K562 (cell line): Measurements from ENCODE around the gene MYRFL. TPM values are rescaled to one million over a fixed set of nuclear protein-coding genes. Genes with fewer than 3 reads are reported as not detected.

ENCODE experiments used
- ATAC-seq: fragments of 200-7000 bp; cut with Tn5 transposase; 3 replicates; pipeline ENCODE4 v1.9.1; 2020; ENCODE audit warnings: moderate library complexity
- BruUV-seq: library from RNA; stranded (reverse); fragments of 400-500 nt; replicated peaks from 2 replicates; lab custom pipeline; 2021; lab: Mats Ljungman, UMichigan
- CTCF ChIA-PET: fragments of 300-600 bp; formaldehyde crosslinking; extraction: SDS; loops from one replicate; lab custom pipeline; 2021; ENCODE audit warnings: low intra/inter-chr PET ratio; lab: Yijun Ruan, JAX
- POLR2A ChIA-PET: fragments of 300-600, 350-650 bp; sonication (Branson Sonifier 250); formaldehyde crosslinking; extraction: SDS; loops from one replicate; lab custom pipeline; 2021; ENCODE audit warnings: antibody characterized with exemption, inconsistent platforms; lab: Yijun Ruan, JAX
- DNase-seq, 4 experiments: peaks; one replicate each; pipeline versions ENCODE4 v3.0.0 to v3.0.0-alpha.2; 2011 to 2018; ENCODE audit warnings: low spot score in 3 of 4, mixed read lengths in 3 of 4; ENCODE audit errors: extremely low read depth in 1 of 4
- FAIRE-seq: peaks from 2 replicates; lab custom pipeline; 2011; peaks lifted over from hg19 to GRCh38; lab: Jason Lieb, UNC
- H2AFZ ChIP-seq: 2 replicates; pipeline ENCODE4 v1.6.0; 2011; ENCODE audit warnings: low read depth, low read length, control low read depth, inconsistent platforms
- H3K27ac ChIP-seq: fragments of 200-600 bp; 3 replicates; pipeline ENCODE4 v1.8.0; 2011; ENCODE audit warnings: low read depth, mild to moderate bottlenecking, control low read depth, inconsistent platforms, low read length, moderate library complexity, mixed read lengths; ENCODE audit errors: extremely low read depth
- H3K27me3 ChIP-seq, 2 experiments: fragments of 300-600 bp in 1 of 2; 2 replicates in 1 of 2; 3 replicates in 1 of 2; pipeline versions ENCODE4 v1.6.0 to v1.8.0; 2011; ENCODE audit warnings: inconsistent platforms in 2 of 2, low read length in 2 of 2, mild to moderate bottlenecking in 1 of 2, mixed read lengths in 1 of 2, moderate library complexity in 1 of 2; ENCODE audit not compliant: control insufficient read depth in 2 of 2, insufficient read depth in 2 of 2
- H3K36me3 ChIP-seq: fragments of 300-600 bp; 3 replicates; pipeline ENCODE4 v1.8.0; 2011; ENCODE audit warnings: mild to moderate bottlenecking, low read length, inconsistent platforms; ENCODE audit not compliant: control insufficient read depth, insufficient read depth
- H3K4me1 ChIP-seq, 2 experiments: fragments of 200-600 bp in 1 of 2; replicated peaks in 1 of 2; 2 replicates in 1 of 2; 3 replicates in 1 of 2; pipeline versions ENCODE4 v1.5.1 to v1.8.0; 2011; ENCODE audit warnings: inconsistent platforms in 2 of 2, low read length in 2 of 2, mild to moderate bottlenecking in 1 of 2, mixed read lengths in 1 of 2, moderate library complexity in 1 of 2; ENCODE audit not compliant: control insufficient read depth in 2 of 2, insufficient read depth in 2 of 2
- H3K4me2 ChIP-seq: 2 replicates; pipeline ENCODE4 v1.6.1; 2011; ENCODE audit warnings: low read length, control low read depth, inconsistent platforms, mixed read lengths; ENCODE audit not compliant: insufficient read depth
- H3K4me3 ChIP-seq: fragments of 200-600 bp; sonication (generic), shearing (Covaris generic); 2 replicates; pipeline ENCODE4 v1.5.1; 2016; ENCODE audit warnings: control low read depth, inconsistent platforms
- H3K79me2 ChIP-seq: fragments of 200-600 bp; 3 replicates; pipeline ENCODE4 v1.8.0; 2011; ENCODE audit warnings: low read length, inconsistent platforms; ENCODE audit not compliant: control insufficient read depth, insufficient read depth
- H3K9ac ChIP-seq, 2 experiments: 2 replicates each; pipeline versions ENCODE4 v1.6.0 to v1.6.1; 2011; ENCODE audit warnings: low read depth in 2 of 2, low read length in 2 of 2, control low read depth in 1 of 2, inconsistent platforms in 1 of 2, mild to moderate bottlenecking in 1 of 2, mixed read lengths in 1 of 2; ENCODE audit not compliant: insufficient read depth in 1 of 2
- H3K9me1 ChIP-seq: one replicate; pipeline ENCODE4 v1.6.0; 2011; ENCODE audit warnings: inconsistent platforms, mild to moderate bottlenecking, low read length, moderate library complexity; ENCODE audit not compliant: control insufficient read depth, insufficient read depth
- H3K9me3 ChIP-seq: replicated peaks from 2 replicates; pipeline ENCODE4 v1.5.1; 2011; ENCODE audit warnings: low read depth, low read length, inconsistent platforms; ENCODE audit not compliant: control insufficient read depth, insufficient read depth
- H4K20me1 ChIP-seq: replicated peaks from 2 replicates; pipeline ENCODE4 v1.6.1; 2011; ENCODE audit warnings: low read length, inconsistent platforms, mixed read lengths; ENCODE audit not compliant: control insufficient read depth, insufficient read depth
- BCL6 ChIP-seq: fragments of 250-450 bp; sonication (Bioruptor Pico); IDR thresholded peaks from 2 replicates; pipeline ENCODE4 v1.4.0; 2020
- BCOR ChIP-seq: fragments of 450-650 bp; IDR thresholded peaks from 2 replicates; pipeline ENCODE4 v1.6.1; 2016
- CTBP1 ChIP-seq: fragments of 450-650 bp; IDR thresholded peaks from 2 replicates; pipeline ENCODE4 v1.6.1; 2016; ENCODE audit warnings: borderline replicate concordance
- DACH1 ChIP-seq: fragments of 450-650 bp; IDR thresholded peaks from 2 replicates; pipeline ENCODE4 v1.6.1; 2018; ENCODE audit not compliant: partially characterized antibody
- ESRRA ChIP-seq: fragments of 450-650 bp; IDR thresholded peaks from 2 replicates; pipeline ENCODE4 v1.6.1; 2014; ENCODE audit warnings: low read depth, mild to moderate bottlenecking, moderate library complexity, borderline replicate concordance
- HNRNPL ChIP-seq: fragments of 200-400 bp; formaldehyde crosslinking; IDR thresholded peaks from 2 replicates; pipeline ENCODE4 v1.6.1; 2017; ENCODE audit warnings: low read depth, mild to moderate bottlenecking, low read length
- ILF3 ChIP-seq: fragments of 450-650 bp; IDR thresholded peaks from 2 replicates; pipeline ENCODE4 v1.6.1; 2018; ENCODE audit warnings: antibody characterized with exemption, mild to moderate bottlenecking, moderate library complexity, borderline replicate concordance
- MYBL2 ChIP-seq, 2 experiments: fragments of 450-650 bp in 1 of 2; sonication (generic) in 1 of 2; formaldehyde crosslinking in 1 of 2; IDR thresholded peaks; 2 replicates each; pipeline versions ENCODE4 v1.6.1 to v1.8.1; 2017 to 2022; ENCODE audit warnings: borderline replicate concordance in 1 of 2, inconsistent platforms in 1 of 2, low read depth in 1 of 2, mild to moderate bottlenecking in 1 of 2, missing genetic modification reagents in 1 of 2, moderate library complexity in 1 of 2
- RUNX1 ChIP-seq: sonication (generic); IDR thresholded peaks from 2 replicates; pipeline ENCODE4 v1.6.1; 2016; ENCODE audit warnings: antibody characterized with exemption, low read depth
- TRIM24 ChIP-seq, 2 experiments: fragments of 450-650 bp; IDR thresholded peaks; 2 replicates each; pipeline ENCODE4 v1.6.1; 2016
- ZNF175 ChIP-seq: fragments of 200-800 bp; sonication (Bioruptor generic); IDR thresholded peaks from 2 replicates; pipeline ENCODE4 v1.6.1; 2016; ENCODE audit warnings: low read depth, mild to moderate bottlenecking, missing genetic modification characterization, missing compliant biosample characterization
- WGBS: fragments of 100-300 bp; shearing (Covaris generic); methylation state at CpG from one replicate; pipeline ENCODE4 v1.1.6; 2016; ENCODE audit warnings: low coverage, mixed read lengths; ENCODE audit not compliant: insufficient coverage; ENCODE audit errors: missing lambda C conversion rate; 5-methylcytosine and 5-hydroxymethylcytosine counted together
- in situ Hi-C: fragments of 300-500 bp; cut with MboI; formaldehyde crosslinking; loops from 4 replicates; pipeline ENCODE4 v1.15.0; 2018; ENCODE audit warnings: inconsistent platforms, mixed read lengths
- intact Hi-C: fragments of 100-400 bp; cut with micrococcal nuclease; formaldehyde crosslinking; loops from 2 replicates; pipeline ENCODE4 v1.14.2; 2022
- polyA plus RNA-seq, 8 experiments: library from polyadenylated mRNA; depleted of rRNA in 4 of 8; stranded (reverse) in 5 of 8; unstranded in 3 of 8; fragments of >200 nt; fragmentation: Nextera tagmentation in 2 of 8; fragmentation: Illumina TruSeq in 1 of 8; extraction: Ambion mirVana in 2 of 8; extraction: Trizol in 1 of 8; gene quantifications; 2 replicates each; pipeline versions ENCODE4 v1.2.1 to v1.2.3, GENCODE V29; 2011 to 2014; ENCODE audit warnings: inconsistent platforms in 1 of 8, missing spikeins in 1 of 8
- total RNA-seq, 7 experiments: library from RNA; depleted of rRNA in 6 of 7; stranded (reverse); fragments of >200 nt in 6 of 7; fragmentation: Illumina TruSeq in 2 of 7; extraction: Trizol in 2 of 7; gene quantifications; 2 replicates each; pipeline versions ENCODE4 v1.2.1 to v1.2.3, GENCODE V29; 2011 to 2021; ENCODE audit warnings: low replicate concordance in 1 of 7
- TF ChIP-seq, protein P1 (sequence below): sonication (generic); formaldehyde crosslinking; IDR thresholded peaks from 2 replicates; pipeline ENCODE4 v1.8.0; 2022; ENCODE audit warnings: mild to moderate bottlenecking, missing genetic modification reagents

Gene MYRFL
- total and polyA plus RNA-seq, 9 of the 15 experiments (the other 6 are each of a cell fraction or from before 2014, with no cell fraction given), result not detected

DNA sequence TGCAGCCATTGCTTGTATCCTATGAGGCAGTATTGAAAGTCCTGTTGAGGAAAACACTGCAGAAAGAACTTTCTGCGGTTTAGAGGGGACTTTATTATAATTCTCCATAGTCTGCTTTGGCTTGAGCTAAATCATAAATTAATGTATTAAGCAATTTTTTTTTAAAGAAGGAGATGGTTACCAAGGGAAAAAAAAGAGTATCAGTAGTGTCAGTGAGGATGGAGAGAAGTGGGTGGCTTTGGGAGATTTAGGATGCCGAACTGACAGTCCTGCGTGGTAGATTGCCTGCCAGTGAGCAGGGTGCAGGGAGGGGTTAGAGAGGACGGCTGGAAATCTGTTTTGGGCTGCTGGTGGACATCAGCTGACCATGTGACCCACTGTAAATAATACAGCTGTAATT, 96.8 kb downstream of the MYRFL start:
- ChIA-PET POLR2A (interaction anchor here (0.6 kb wide), 1 partner anchor 33 kb away, joined by 3 read pairs; no protein-coding TSS in a partner anchor), CTCF (no interaction called here)
- Histone ChIP-seq H3K4me2 (no peak overlapping the region), H2AFZ (no peak overlapping the region), H3K9me3 (no peaks in the 10 kb centered on the region), H3K27ac (no peak overlapping the region), H3K9ac (no peak overlapping the region), H3K9me1 (no peaks in the 10 kb centered on the region), H3K4me1 (no peaks in the 10 kb centered on the region), H4K20me1 (no peaks in the 10 kb centered on the region), H3K79me2 (no peaks in the 10 kb centered on the region), H3K4me3 (no peak overlapping the region), H3K27me3 (no peaks in the 10 kb centered on the region), H3K36me3 (no peaks in the 10 kb centered on the region)
- in situ Hi-C loops (no loop called here), intact Hi-C loops (no loop called here)
- ATAC-seq, result no peak
- no peak for TF ChIP-seq ESRRA
- no peak for TF ChIP-seq CTBP1
- no peak for TF ChIP-seq HNRNPL
- no peak for TF ChIP-seq ILF3
- TF ChIP-seq MYBL2 (IDR thresholded peaks at IDR 0.05; ENCODE audit: low read depth), result no peak
- TF ChIP-seq MYBL2 (CRISPR knock-in tag; IDR thresholded peaks at IDR 0.05; ENCODE audit: borderline replicate concordance), result no peak
- no peak for TF ChIP-seq TRIM24 (IDR thresholded peaks at IDR 0.05)
- TF ChIP-seq, protein P1, sequence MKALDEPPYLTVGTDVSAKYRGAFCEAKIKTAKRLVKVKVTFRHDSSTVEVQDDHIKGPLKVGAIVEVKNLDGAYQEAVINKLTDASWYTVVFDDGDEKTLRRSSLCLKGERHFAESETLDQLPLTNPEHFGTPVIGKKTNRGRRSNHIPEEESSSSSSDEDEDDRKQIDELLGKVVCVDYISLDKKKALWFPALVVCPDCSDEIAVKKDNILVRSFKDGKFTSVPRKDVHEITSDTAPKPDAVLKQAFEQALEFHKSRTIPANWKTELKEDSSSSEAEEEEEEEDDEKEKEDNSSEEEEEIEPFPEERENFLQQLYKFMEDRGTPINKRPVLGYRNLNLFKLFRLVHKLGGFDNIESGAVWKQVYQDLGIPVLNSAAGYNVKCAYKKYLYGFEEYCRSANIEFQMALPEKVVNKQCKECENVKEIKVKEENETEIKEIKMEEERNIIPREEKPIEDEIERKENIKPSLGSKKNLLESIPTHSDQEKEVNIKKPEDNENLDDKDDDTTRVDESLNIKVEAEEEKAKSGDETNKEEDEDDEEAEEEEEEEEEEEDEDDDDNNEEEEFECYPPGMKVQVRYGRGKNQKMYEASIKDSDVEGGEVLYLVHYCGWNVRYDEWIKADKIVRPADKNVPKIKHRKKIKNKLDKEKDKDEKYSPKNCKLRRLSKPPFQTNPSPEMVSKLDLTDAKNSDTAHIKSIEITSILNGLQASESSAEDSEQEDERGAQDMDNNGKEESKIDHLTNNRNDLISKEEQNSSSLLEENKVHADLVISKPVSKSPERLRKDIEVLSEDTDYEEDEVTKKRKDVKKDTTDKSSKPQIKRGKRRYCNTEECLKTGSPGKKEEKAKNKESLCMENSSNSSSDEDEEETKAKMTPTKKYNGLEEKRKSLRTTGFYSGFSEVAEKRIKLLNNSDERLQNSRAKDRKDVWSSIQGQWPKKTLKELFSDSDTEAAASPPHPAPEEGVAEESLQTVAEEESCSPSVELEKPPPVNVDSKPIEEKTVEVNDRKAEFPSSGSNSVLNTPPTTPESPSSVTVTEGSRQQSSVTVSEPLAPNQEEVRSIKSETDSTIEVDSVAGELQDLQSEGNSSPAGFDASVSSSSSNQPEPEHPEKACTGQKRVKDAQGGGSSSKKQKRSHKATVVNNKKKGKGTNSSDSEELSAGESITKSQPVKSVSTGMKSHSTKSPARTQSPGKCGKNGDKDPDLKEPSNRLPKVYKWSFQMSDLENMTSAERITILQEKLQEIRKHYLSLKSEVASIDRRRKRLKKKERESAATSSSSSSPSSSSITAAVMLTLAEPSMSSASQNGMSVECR (CRISPR knock-in tag), result no peak
- TF ChIP-seq RUNX1, result no peak
- no peak for TF ChIP-seq DACH1
- no peak for TF ChIP-seq BCOR
- TF ChIP-seq ZNF175 (CRISPR knock-in tag), result no peak
- no peak for TF ChIP-seq BCL6 (CRISPR knock-in tag)
- no peak for DNase-seq
- WGBS, result 0% methylated on average over 4 of the region's 4 CpGs
- FAIRE-seq, result no peak
- no TSS peak for BruUV-seq
